HepG2 (cell line): ENCODE results near the gene FETUB. TPM values are rescaled to one million over a fixed set of nuclear protein-coding genes. Genes with fewer than 3 reads are reported as not detected.
A peak's percentile ranks its signal among the peaks of the same experiment; 100 is the strongest.

Experiments
- ATF4 ChIP-seq, 2 experiments: fragments of 450-650 bp in 1 of 2; sonication (generic) in 1 of 2; formaldehyde crosslinking; IDR thresholded peaks; 2 replicates each; pipeline versions ENCODE4 v1.5.0 to v1.8.0; 2020 to 2022; ENCODE audit warnings: mild to moderate bottlenecking in 1 of 2, missing genetic modification reagents in 1 of 2
- CREB1 ChIP-seq, 2 experiments: fragments of 450-650 bp in 1 of 2; IDR thresholded peaks; 2 replicates each; pipeline ENCODE4 v1.6.1; 2016 to 2017; ENCODE audit warnings: control low read depth in 1 of 2, mild to moderate bottlenecking in 1 of 2, missing compliant biosample characterization in 1 of 2, missing genetic modification characterization in 1 of 2
- GZF1 ChIP-seq: sonication (generic); formaldehyde crosslinking; IDR thresholded peaks from 2 replicates; pipeline ENCODE4 v1.5.1; 2020; ENCODE audit warnings: mild to moderate bottlenecking, missing genetic modification reagents
- KAT2B ChIP-seq: fragments of 150-350 bp; IDR thresholded peaks from 2 replicates; pipeline ENCODE4 v1.6.1; 2014; ENCODE audit warnings: low read depth, low read length, borderline replicate concordance
- KLF15 ChIP-seq: sonication (generic); formaldehyde crosslinking; IDR thresholded peaks from 2 replicates; pipeline ENCODE4 v1.8.1; 2023; ENCODE audit warnings: borderline replicate concordance, mild to moderate bottlenecking, inconsistent platforms, missing genetic modification reagents, mixed read lengths
- MED1 ChIP-seq: sonication (generic); formaldehyde crosslinking; IDR thresholded peaks from 2 replicates; pipeline ENCODE4 v1.4.0; 2020; ENCODE audit warnings: missing genetic modification reagents
- MXI1 ChIP-seq: IDR thresholded peaks from 3 replicates; pipeline ENCODE4 v1.6.1; 2012; ENCODE audit warnings: low read depth, low read length, inconsistent platforms, borderline replicate concordance
- NONO ChIP-seq, 2 experiments: fragments of 450-650 bp in 1 of 2; sonication (generic) in 1 of 2; formaldehyde crosslinking in 1 of 2; IDR thresholded peaks in 1 of 2; conservative IDR thresholded peaks in 1 of 2; 2 replicates each; pipeline versions ENCODE4 v1.6.1 to v1.8.0; 2017 to 2022; ENCODE audit warnings: mild to moderate bottlenecking in 1 of 2, missing genetic modification reagents in 1 of 2, moderate library complexity in 1 of 2
- POGZ ChIP-seq: sonication (generic); formaldehyde crosslinking; IDR thresholded peaks from 2 replicates; pipeline ENCODE4 v1.4.0; 2020; ENCODE audit warnings: mild to moderate bottlenecking, missing genetic modification reagents
- RELA ChIP-seq: sonication (generic); formaldehyde crosslinking; IDR thresholded peaks from 2 replicates; pipeline ENCODE4 v1.4.0; 2020; ENCODE audit warnings: missing genetic modification reagents
- ZNF569 ChIP-seq: sonication (generic); formaldehyde crosslinking; IDR thresholded peaks from 2 replicates; pipeline ENCODE4 v1.5.0; 2020; ENCODE audit warnings: mild to moderate bottlenecking, missing genetic modification reagents, moderate library complexity, borderline replicate concordance
- ZNF609 ChIP-seq: sonication (generic); formaldehyde crosslinking; IDR thresholded peaks from 2 replicates; pipeline ENCODE4 v1.4.0; 2020; ENCODE audit warnings: mild to moderate bottlenecking, missing genetic modification reagents, borderline replicate concordance
- polyA plus RNA-seq, 8 experiments: library from polyadenylated mRNA; depleted of rRNA in 3 of 8; stranded (reverse) in 7 of 8; unstranded in 1 of 8; fragments of >200 nt; fragmentation: Illumina TruSeq in 4 of 8; extraction: Trizol in 4 of 8; gene quantifications; 2 replicates each; pipeline versions ENCODE4 v1.2.1 to v1.2.3, GENCODE V29; 2011 to 2016; ENCODE audit warnings: low read depth in 4 of 8, missing spikeins in 1 of 8, mixed read lengths in 1 of 8; ENCODE audit not compliant: insufficient read depth in 1 of 8
- total RNA-seq, 5 experiments: library from RNA; depleted of rRNA; stranded (reverse); fragments of >200 nt; fragmentation: Illumina TruSeq; extraction: Trizol; gene quantifications; 2 replicates each; pipeline ENCODE4 v1.2.3, GENCODE V29; 2016; ENCODE audit warnings: low read depth in 1 of 5
- TF ChIP-seq, protein P1 (sequence below): sonication (generic); formaldehyde crosslinking; IDR thresholded peaks from 2 replicates; pipeline ENCODE4 v1.4.0; 2020; ENCODE audit warnings: missing genetic modification reagents, mild to moderate bottlenecking, borderline replicate concordance
- TF ChIP-seq, protein P2 (sequence below), 2 experiments: sonication (generic) in 1 of 2; formaldehyde crosslinking in 1 of 2; IDR thresholded peaks; 2 replicates each; pipeline versions ENCODE4 v1.4.0 to v1.6.1; 2016 to 2020; ENCODE audit warnings: borderline replicate concordance in 1 of 2, low read depth in 1 of 2, mild to moderate bottlenecking in 1 of 2, missing genetic modification reagents in 1 of 2

Gene FETUB
- total and polyA plus RNA-seq, 2 of the 13 experiments (the other 11 are each of a cell fraction or from before 2014, with no cell fraction given): 2.1 to 4.4 TPM

DNA sequence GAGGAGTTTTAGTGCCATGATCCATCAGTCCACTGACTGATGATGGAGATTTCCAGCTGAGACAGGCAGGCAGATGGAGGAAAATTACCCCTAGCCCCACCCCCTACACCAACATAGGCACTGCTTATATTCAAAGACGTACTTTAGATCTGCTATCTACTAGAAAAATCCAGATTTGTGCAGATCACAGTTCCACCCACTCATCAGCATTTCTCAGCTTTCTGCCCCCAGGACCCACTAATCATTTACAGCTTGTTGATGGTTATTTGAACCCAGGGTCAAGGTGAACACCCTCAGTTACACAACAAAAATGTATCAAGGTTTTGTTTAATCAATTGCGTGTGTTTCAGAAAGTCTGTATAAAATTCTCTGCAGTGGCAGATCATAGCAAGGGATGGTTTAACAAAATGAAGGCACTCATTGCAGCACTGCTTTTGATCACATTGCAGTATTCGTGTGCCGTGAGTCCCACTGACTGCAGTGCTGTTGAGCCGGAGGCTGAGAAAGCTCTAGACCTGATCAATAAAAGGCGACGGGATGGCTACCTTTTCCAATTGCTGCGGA lies 25.5 kb downstream of the FETUB start, which contains the start of gene HRG (continued):
- TF ChIP-seq NONO (IDR thresholded peaks at IDR 0.05) (no peak), NONO (CRISPR knock-in tag; conservative IDR thresholded peaks at IDR 0.05) (no peak), POGZ (CRISPR knock-in tag) (no peak), KAT2B (no peak), MED1 (CRISPR knock-in tag) (peak; percentile 14; the same call in 1 of the 2 replicates), ZNF609 (CRISPR knock-in tag) (0 out of 2 replicates have a peak, but pooled peaks have one; percentile 12), ATF4 (CRISPR knock-in tag; IDR thresholded peaks at IDR 0.05) (no peak), KLF15 (CRISPR knock-in tag) (no peak), MXI1 (no peak), ZNF569 (CRISPR knock-in tag) (no peak), GZF1 (CRISPR knock-in tag) (no peak), CREB1 (IDR thresholded peaks at IDR 0.05) (no peak), CREB1 (CRISPR knock-in tag; IDR thresholded peaks at IDR 0.05) (no peak), RELA (CRISPR knock-in tag) (no peak)
- TF ChIP-seq, protein P1, sequence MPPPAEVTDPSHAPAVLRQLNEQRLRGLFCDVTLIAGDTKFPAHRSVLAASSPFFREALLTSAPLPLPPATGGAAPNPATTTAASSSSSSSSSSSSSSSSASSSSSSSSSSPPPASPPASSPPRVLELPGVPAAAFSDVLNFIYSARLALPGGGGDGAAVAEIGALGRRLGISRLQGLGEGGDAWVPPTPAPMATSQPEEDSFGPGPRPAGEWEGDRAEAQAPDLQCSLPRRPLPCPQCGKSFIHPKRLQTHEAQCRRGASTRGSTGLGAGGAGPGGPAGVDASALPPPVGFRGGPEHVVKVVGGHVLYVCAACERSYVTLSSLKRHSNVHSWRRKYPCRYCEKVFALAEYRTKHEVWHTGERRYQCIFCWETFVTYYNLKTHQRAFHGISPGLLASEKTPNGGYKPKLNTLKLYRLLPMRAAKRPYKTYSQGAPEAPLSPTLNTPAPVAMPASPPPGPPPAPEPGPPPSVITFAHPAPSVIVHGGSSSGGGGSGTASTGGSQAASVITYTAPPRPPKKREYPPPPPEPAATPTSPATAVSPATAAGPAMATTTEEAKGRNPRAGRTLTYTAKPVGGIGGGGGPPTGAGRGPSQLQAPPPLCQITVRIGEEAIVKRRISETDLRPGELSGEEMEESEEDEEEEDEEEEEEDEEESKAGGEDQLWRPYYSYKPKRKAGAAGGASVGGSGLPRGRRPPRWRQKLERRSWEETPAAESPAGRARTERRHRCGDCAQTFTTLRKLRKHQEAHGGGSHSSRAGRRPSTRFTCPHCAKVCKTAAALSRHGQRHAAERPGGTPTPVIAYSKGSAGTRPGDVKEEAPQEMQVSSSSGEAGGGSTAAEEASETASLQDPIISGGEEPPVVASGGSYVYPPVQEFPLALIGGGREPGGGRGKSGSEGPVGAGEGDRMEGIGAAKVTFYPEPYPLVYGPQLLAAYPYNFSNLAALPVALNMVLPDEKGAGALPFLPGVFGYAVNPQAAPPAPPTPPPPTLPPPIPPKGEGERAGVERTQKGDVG (CRISPR knock-in tag): no peak
- TF ChIP-seq, protein P2, sequence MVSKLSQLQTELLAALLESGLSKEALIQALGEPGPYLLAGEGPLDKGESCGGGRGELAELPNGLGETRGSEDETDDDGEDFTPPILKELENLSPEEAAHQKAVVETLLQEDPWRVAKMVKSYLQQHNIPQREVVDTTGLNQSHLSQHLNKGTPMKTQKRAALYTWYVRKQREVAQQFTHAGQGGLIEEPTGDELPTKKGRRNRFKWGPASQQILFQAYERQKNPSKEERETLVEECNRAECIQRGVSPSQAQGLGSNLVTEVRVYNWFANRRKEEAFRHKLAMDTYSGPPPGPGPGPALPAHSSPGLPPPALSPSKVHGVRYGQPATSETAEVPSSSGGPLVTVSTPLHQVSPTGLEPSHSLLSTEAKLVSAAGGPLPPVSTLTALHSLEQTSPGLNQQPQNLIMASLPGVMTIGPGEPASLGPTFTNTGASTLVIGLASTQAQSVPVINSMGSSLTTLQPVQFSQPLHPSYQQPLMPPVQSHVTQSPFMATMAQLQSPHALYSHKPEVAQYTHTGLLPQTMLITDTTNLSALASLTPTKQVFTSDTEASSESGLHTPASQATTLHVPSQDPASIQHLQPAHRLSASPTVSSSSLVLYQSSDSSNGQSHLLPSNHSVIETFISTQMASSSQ (IDR thresholded peaks at IDR 0.05; ENCODE audit: low read depth): peak; percentile 80
- TF ChIP-seq, protein P2 (CRISPR knock-in tag; IDR thresholded peaks at IDR 0.05; ENCODE audit: borderline replicate concordance): no peak; the same call in 1 of the 2 replicates
